ENCODE measurements around the gene SLC35E1.
"Not testable (repeated sequence)": the region's sequence is repeated elsewhere in the genome, so short reads cannot be mapped to it uniquely, and the experiment has no call there.

Gene SLC35E1

DNA sequence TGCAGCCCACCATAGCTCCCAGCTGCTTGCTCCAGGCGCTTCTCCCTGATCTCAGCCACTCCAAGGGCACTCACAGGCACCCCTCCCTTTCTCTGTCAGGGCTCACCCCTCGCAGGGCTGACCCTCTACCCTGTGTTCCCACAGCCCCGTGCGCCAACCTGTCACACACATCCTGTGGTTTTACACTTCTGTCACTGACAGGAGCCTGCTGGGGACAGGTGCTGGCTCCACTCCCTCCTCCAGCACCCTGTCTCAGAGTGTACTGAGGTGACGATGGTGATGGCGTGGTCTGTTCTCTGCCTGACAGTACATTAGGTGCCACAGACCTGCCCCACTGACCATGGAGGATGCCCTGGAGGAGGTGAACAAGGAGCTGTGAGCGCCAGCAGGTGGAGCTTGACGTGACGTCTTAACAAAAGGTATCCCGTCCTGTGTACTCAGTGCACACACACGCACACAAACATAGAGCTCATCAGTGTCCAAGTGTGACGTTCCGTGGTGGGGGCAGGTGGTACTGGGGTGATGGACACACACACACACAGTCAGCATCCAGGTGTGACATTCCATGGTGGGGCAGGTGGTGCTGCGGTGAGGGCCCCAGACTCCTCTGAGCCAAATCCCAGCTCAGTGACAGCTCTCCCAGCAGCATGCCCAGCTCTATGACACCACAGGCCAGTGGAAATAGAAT lies 55.1 kb downstream of the SLC35E1 start:
- TF ChIP-seq, protein P1, sequence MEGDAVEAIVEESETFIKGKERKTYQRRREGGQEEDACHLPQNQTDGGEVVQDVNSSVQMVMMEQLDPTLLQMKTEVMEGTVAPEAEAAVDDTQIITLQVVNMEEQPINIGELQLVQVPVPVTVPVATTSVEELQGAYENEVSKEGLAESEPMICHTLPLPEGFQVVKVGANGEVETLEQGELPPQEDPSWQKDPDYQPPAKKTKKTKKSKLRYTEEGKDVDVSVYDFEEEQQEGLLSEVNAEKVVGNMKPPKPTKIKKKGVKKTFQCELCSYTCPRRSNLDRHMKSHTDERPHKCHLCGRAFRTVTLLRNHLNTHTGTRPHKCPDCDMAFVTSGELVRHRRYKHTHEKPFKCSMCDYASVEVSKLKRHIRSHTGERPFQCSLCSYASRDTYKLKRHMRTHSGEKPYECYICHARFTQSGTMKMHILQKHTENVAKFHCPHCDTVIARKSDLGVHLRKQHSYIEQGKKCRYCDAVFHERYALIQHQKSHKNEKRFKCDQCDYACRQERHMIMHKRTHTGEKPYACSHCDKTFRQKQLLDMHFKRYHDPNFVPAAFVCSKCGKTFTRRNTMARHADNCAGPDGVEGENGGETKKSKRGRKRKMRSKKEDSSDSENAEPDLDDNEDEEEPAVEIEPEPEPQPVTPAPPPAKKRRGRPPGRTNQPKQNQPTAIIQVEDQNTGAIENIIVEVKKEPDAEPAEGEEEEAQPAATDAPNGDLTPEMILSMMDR (IDR thresholded peaks at IDR 0.05; ENCODE audit: low read depth, low read length, missing control alignments) = no peak
- no peak for DNase-seq (ENCODE audit: low read depth)
- no peak overlapping the region for H3K4me3 ChIP-seq (ENCODE audit: low read depth, low read length)

- DNase-seq (ENCODE audit: low read depth) = no peak
- TF ChIP-seq, protein P1 (IDR thresholded peaks at IDR 0.05; ENCODE audit: low read depth, low read length, missing control alignments) = no peak
- H3K4me3 ChIP-seq (ENCODE audit: low read depth, low read length) = no peak overlapping the region
Measured at GRCh38 chr19:16516381-16516780, 55.8 kb downstream of the SLC35E1 start.

- DNase-seq (ENCODE audit: low read depth) = no peak
- TF ChIP-seq, protein P1 (IDR thresholded peaks at IDR 0.05; ENCODE audit: low read depth, low read length, missing control alignments) = no peak
- H3K4me3 ChIP-seq (ENCODE audit: low read depth, low read length) = no peak overlapping the region
Measured at GRCh38 chr19:16514383-16515019, 57.7 kb downstream of the SLC35E1 start.

- DNase-seq (ENCODE audit: low read depth); H3K4me3 ChIP-seq (ENCODE audit: low read depth, low read length): not testable (repeated sequence)
Measured at GRCh38 chr19:16512611-16513010, 59.6 kb downstream of the SLC35E1 start.

GRCh38 chr19:16509141-16510061 lies 62.8 kb downstream of the SLC35E1 start:
- TF ChIP-seq, protein P1 (IDR thresholded peaks at IDR 0.05; ENCODE audit: low read depth, low read length, missing control alignments) = no peak
- no peak for DNase-seq (ENCODE audit: low read depth)
- H3K4me3 ChIP-seq (ENCODE audit: low read depth, low read length) = no peak overlapping the region

GRCh38 chr19:16508546-16508945 lies 63.7 kb downstream of the SLC35E1 start:
- no peak overlapping the region for H3K4me3 ChIP-seq (ENCODE audit: low read depth, low read length)
- TF ChIP-seq, protein P1 (IDR thresholded peaks at IDR 0.05; ENCODE audit: low read depth, low read length, missing control alignments) = no peak
- no peak for DNase-seq (ENCODE audit: low read depth)

DNA sequence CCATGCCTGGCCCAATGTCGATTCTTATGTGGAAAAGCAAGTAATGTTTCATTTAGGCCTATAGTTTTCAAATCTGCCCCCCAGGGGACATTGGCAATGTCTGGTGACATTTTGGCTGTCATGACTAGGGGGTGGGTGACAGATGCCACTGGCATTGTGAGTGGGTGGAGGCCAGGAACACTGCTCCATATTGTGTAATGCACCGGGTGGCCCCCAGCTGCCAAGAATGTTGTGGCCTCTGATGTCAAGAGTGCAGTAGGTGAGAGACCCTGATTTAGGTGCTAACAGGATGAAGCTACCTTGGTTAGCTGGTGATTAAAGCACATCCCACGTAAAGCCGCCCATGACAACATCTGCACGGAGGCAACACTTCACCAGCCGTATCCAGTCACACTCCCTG lies 65.3 kb downstream of the SLC35E1 start:
- H3K4me3 ChIP-seq (ENCODE audit: low read depth, low read length) = no peak overlapping the region

GRCh38 chr19:16506161-16506560 lies 66.1 kb downstream of the SLC35E1 start:
- DNase-seq (ENCODE audit: low read depth); H3K4me3 ChIP-seq (ENCODE audit: low read depth, low read length): not testable (repeated sequence)

More for the DNA sequence above, 65.3 kb downstream of the SLC35E1 start:
- DNase-seq (ENCODE audit: low read depth) = no peak
- TF ChIP-seq, protein P1 (IDR thresholded peaks at IDR 0.05; ENCODE audit: low read depth, low read length, missing control alignments) = no peak
